Epithelial cell of proximal tubule (primary cell): ENCODE measurements around the gene SORL1. TPM values are rescaled to one million over a fixed set of nuclear protein-coding genes. Genes with fewer than 3 reads are reported as not detected.

Experiments
- DNase-seq: peaks from one replicate; pipeline ENCODE4 v3.0.0-alpha.2; 2011; ENCODE audit warnings: low read depth
- H3K4me3 ChIP-seq: 2 replicates; pipeline ENCODE4 v1.5.1; 2011; ENCODE audit warnings: low read depth, mild to moderate bottlenecking, low read length
- total RNA-seq: library from RNA; depleted of rRNA; stranded (reverse); fragments of >200 nt; gene quantifications from 2 replicates; pipeline ENCODE4 v1.2.3, GENCODE V29; 2015
- TF ChIP-seq, protein P1 (sequence below): conservative IDR thresholded peaks from 2 replicates; pipeline ENCODE4 v1.5.1; 2012; ENCODE audit warnings: low read depth, mild to moderate bottlenecking, low read length

Gene SORL1
- total RNA-seq, 1 donor from 2014 or later = 7.8 TPM

DNA sequence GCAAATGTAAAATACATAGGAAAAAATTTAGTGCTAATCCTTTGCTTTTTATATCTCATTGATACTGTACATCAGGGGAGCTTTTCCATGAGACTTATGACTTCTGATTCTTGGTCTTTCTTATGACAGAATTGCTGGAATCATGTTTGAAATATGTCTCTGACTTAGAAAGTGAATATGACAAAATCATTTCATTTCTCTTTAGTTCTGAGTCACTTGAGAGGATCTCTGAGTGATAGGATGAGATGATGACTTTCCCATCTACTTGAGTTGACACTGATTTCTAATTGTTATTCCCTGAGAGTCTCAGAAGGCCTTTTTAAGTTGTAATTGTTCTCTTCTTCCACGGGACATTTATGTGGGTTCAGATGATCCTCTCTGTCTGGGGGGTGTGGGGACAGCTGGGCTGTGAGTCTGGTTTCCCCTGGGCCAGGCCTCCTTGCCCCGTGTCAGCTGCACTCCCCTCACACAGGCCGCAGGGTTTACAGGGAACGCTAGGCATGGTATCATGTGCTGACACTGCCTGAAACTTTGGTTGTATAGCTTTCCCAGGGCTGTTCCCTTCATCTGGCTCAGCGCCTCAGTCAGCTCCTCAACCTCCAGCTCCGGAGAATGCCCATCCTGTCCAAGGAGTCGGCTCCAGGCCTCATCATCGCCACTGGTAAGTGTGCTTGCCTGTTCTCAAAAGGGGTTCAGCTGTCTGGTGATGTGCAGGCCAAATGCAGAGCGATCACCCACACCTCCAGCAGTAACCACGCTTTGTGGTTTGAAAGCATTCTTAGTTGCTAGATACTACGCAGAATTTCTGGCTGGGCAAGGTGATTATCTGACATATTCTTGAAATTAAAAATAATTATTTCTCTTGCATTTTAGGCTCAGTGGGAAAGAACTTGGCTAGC, 70.2 kb downstream of the SORL1 start:
- TF ChIP-seq, protein P1, sequence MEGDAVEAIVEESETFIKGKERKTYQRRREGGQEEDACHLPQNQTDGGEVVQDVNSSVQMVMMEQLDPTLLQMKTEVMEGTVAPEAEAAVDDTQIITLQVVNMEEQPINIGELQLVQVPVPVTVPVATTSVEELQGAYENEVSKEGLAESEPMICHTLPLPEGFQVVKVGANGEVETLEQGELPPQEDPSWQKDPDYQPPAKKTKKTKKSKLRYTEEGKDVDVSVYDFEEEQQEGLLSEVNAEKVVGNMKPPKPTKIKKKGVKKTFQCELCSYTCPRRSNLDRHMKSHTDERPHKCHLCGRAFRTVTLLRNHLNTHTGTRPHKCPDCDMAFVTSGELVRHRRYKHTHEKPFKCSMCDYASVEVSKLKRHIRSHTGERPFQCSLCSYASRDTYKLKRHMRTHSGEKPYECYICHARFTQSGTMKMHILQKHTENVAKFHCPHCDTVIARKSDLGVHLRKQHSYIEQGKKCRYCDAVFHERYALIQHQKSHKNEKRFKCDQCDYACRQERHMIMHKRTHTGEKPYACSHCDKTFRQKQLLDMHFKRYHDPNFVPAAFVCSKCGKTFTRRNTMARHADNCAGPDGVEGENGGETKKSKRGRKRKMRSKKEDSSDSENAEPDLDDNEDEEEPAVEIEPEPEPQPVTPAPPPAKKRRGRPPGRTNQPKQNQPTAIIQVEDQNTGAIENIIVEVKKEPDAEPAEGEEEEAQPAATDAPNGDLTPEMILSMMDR = no peak
- DNase-seq = no peak

GRCh38 chr11:121523581-121524232, 71.6 kb downstream of the SORL1 start:
- DNase-seq = no peak
- TF ChIP-seq, protein P1 = no peak
- no peak overlapping the region for H3K4me3 ChIP-seq

More for the DNA sequence above, 70.2 kb downstream of the SORL1 start:
- no peak overlapping the region for H3K4me3 ChIP-seq

DNA sequence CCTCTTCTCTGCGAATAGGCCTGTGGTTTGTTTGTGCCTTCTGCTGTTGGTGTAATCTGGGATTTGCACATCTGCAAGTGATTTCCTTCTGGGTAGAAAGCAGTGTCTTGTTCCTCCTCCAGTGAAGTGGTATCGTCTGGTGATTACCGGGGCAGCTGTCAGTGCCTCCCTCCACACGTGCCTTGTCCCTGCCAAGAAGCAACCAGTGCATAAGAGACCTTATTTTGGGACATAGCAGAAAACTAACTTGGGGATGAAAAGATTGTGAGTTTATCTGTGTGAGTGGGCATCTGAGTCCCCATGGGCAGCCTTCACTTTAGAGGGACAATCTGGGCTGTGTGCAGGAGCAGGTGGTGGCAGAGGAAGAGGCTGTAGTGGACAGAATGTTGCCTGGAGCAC, 72.1 kb downstream of the SORL1 start:
- no peak overlapping the region for H3K4me3 ChIP-seq
- TF ChIP-seq, protein P1 = no peak
- no peak for DNase-seq

DNA sequence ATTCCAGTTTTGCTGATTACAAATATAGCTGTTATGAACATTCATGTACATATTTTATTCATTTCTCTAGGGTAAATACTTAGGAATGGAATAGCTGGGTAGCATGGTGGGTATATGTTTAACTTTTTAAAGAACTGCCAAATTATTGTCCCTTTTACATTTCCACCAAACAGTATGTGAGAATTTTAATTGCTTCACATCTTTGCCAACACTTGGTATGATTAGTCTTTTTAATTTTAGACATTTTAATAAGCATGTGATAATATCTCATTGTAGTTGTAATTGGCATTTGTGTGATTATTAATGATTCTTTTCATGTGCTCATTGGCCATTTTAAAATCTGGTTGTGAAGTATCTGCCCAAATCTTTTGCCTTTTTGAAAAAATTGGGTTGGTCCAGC, 73.3 kb downstream of the SORL1 start:
- TF ChIP-seq, protein P1 = no peak

GRCh38 chr11:121530257-121530656, 78.1 kb downstream of the SORL1 start:
- TF ChIP-seq, protein P1 = no peak
- no peak for DNase-seq
- H3K4me3 ChIP-seq = no peak overlapping the region

More for the DNA sequence above, 73.3 kb downstream of the SORL1 start:
- DNase-seq = no peak
- H3K4me3 ChIP-seq = no peak overlapping the region

- no peak for DNase-seq
- TF ChIP-seq, protein P1 = no peak
- no peak overlapping the region for H3K4me3 ChIP-seq
Measured at GRCh38 chr11:121533601-121534000, 81.5 kb downstream of the SORL1 start.
